ENCODE data around the gene GABBR2.
"Not testable (repeated sequence)": the region's sequence is repeated elsewhere in the genome, so short reads cannot be mapped to it uniquely, and the experiment has no call there.

DNA sequence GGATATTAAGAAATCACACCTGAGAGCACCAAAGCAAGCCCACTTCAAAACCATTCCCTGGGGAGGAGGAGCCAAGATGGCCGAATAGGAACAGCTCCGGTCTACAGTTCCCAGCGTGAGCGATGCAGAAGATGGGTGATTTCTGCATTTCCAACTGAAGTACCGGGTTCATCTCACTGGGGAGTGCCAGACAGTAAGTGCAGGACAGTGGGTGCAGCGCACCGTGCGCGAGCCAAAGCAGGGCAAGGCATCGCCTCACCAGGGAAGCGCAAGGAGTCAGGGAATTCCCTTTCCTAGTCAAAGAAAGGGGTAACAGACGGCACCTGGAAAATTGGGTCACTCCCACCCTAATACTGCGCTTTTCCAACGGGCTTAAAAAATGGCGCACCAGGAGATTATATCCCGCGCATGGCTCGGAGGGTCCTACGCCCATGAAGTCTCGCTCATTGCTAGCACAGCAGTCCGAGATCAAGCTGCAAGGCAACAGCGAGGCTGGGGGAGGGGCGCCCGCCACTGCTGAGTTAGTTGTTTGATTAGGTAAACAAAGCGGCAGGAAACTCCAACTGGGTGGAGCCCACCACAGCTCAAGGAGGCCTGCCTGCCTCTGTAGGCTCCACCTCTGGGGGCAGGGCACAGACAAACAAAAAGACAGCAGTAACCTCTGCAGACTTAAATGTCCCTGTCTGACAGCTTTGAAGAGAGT lies 200.4 kb downstream of the GABBR2 start:
- TF ChIP-seq POLR2AphosphoS5 (IDR thresholded peaks at IDR 0.05; ENCODE audit: low read depth, low read length); TCF7L2 (IDR thresholded peaks at IDR 0.05; ENCODE audit: low read depth, low read length); SIN3A (IDR thresholded peaks at IDR 0.05; ENCODE audit: borderline replicate concordance, insufficient read depth, low read depth, low read length): not testable (repeated sequence)
- TF ChIP-seq, protein P1, sequence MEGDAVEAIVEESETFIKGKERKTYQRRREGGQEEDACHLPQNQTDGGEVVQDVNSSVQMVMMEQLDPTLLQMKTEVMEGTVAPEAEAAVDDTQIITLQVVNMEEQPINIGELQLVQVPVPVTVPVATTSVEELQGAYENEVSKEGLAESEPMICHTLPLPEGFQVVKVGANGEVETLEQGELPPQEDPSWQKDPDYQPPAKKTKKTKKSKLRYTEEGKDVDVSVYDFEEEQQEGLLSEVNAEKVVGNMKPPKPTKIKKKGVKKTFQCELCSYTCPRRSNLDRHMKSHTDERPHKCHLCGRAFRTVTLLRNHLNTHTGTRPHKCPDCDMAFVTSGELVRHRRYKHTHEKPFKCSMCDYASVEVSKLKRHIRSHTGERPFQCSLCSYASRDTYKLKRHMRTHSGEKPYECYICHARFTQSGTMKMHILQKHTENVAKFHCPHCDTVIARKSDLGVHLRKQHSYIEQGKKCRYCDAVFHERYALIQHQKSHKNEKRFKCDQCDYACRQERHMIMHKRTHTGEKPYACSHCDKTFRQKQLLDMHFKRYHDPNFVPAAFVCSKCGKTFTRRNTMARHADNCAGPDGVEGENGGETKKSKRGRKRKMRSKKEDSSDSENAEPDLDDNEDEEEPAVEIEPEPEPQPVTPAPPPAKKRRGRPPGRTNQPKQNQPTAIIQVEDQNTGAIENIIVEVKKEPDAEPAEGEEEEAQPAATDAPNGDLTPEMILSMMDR (IDR thresholded peaks at IDR 0.05): not testable (repeated sequence)
- TF ChIP-seq, protein P2, sequence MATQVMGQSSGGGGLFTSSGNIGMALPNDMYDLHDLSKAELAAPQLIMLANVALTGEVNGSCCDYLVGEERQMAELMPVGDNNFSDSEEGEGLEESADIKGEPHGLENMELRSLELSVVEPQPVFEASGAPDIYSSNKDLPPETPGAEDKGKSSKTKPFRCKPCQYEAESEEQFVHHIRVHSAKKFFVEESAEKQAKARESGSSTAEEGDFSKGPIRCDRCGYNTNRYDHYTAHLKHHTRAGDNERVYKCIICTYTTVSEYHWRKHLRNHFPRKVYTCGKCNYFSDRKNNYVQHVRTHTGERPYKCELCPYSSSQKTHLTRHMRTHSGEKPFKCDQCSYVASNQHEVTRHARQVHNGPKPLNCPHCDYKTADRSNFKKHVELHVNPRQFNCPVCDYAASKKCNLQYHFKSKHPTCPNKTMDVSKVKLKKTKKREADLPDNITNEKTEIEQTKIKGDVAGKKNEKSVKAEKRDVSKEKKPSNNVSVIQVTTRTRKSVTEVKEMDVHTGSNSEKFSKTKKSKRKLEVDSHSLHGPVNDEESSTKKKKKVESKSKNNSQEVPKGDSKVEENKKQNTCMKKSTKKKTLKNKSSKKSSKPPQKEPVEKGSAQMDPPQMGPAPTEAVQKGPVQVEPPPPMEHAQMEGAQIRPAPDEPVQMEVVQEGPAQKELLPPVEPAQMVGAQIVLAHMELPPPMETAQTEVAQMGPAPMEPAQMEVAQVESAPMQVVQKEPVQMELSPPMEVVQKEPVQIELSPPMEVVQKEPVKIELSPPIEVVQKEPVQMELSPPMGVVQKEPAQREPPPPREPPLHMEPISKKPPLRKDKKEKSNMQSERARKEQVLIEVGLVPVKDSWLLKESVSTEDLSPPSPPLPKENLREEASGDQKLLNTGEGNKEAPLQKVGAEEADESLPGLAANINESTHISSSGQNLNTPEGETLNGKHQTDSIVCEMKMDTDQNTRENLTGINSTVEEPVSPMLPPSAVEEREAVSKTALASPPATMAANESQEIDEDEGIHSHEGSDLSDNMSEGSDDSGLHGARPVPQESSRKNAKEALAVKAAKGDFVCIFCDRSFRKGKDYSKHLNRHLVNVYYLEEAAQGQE (IDR thresholded peaks at IDR 0.05; ENCODE audit: insufficient read depth in 1 of 2, low read depth in 2 of 2, low read length in 1 of 2): not testable (repeated sequence)
